HepG2 (cell line): ENCODE data around the gene INPP5E. TPM values are rescaled to one million over a fixed set of nuclear protein-coding genes. Genes with fewer than 3 reads are reported as not detected.

Experiments used
- AKNA ChIP-seq: sonication (generic); formaldehyde crosslinking; IDR thresholded peaks from 2 replicates; pipeline ENCODE4 v1.4.0; 2020; ENCODE audit warnings: missing genetic modification reagents, borderline replicate concordance
- ATF3 ChIP-seq: sonication (generic); formaldehyde crosslinking; IDR thresholded peaks from 2 replicates; pipeline ENCODE4 v1.4.0; 2020; ENCODE audit warnings: missing genetic modification reagents
- BORCS8-MEF2B ChIP-seq: sonication (generic); formaldehyde crosslinking; IDR thresholded peaks from 2 replicates; pipeline ENCODE4 v1.8.0; 2022; ENCODE audit warnings: mild to moderate bottlenecking, missing genetic modification reagents
- CSRNP1 ChIP-seq: sonication (generic); formaldehyde crosslinking; IDR thresholded peaks from 2 replicates; pipeline ENCODE4 v1.8.1; 2023; ENCODE audit warnings: mild to moderate bottlenecking, missing genetic modification reagents
- GABPA ChIP-seq, 2 experiments: IDR thresholded peaks; 2 replicates each; pipeline ENCODE4 v1.6.1; 2011 to 2016; ENCODE audit warnings: low read depth in 2 of 2, low read length in 1 of 2, missing biosample characterization in 1 of 2, missing genetic modification characterization in 1 of 2
- HMGXB4 ChIP-seq, 2 experiments: sonication (generic) in 1 of 2; formaldehyde crosslinking in 1 of 2; IDR thresholded peaks; 2 replicates each; pipeline versions ENCODE4 v1.4.0 to v1.6.1; 2018 to 2020; ENCODE audit warnings: missing genetic modification reagents in 2 of 2, borderline replicate concordance in 1 of 2, low read depth in 1 of 2, mild to moderate bottlenecking in 1 of 2, missing biosample characterization in 1 of 2
- HNF1B ChIP-seq: sonication (generic); formaldehyde crosslinking; IDR thresholded peaks from 2 replicates; pipeline ENCODE4 v1.5.1; 2020; ENCODE audit warnings: mild to moderate bottlenecking, moderate library complexity, missing genetic modification reagents
- RNF2 ChIP-seq: fragments of 450-650 bp; conservative IDR thresholded peaks from 2 replicates; pipeline ENCODE4 v1.6.1; 2016; ENCODE audit warnings: low read depth
- SALL1 ChIP-seq: sonication (generic); formaldehyde crosslinking; IDR thresholded peaks from 2 replicates; pipeline ENCODE4 v1.8.0; 2022; ENCODE audit warnings: mild to moderate bottlenecking, missing genetic modification reagents
- TP53 ChIP-seq: sonication (generic); formaldehyde crosslinking; conservative IDR thresholded peaks from 2 replicates; pipeline ENCODE4 v1.4.0; 2020; ENCODE audit warnings: missing genetic modification reagents
- YY1 ChIP-seq: IDR thresholded peaks from 2 replicates; pipeline ENCODE4 v1.6.1; 2011; ENCODE audit warnings: low read length, low read depth, moderate library complexity, mild to moderate bottlenecking; ENCODE audit not compliant: insufficient read depth, insufficient replicate concordance
- ZBTB33 ChIP-seq: sonication (generic); formaldehyde crosslinking; IDR thresholded peaks from 2 replicates; pipeline ENCODE4 v1.4.0; 2020; ENCODE audit warnings: missing genetic modification reagents
- ZFP36L2 ChIP-seq: sonication (generic); formaldehyde crosslinking; IDR thresholded peaks from 2 replicates; pipeline ENCODE4 v1.4.0; 2020; ENCODE audit warnings: missing genetic modification reagents
- ZNF33B ChIP-seq: sonication (generic); formaldehyde crosslinking; IDR thresholded peaks from 2 replicates; pipeline ENCODE4 v1.5.1; 2020; ENCODE audit warnings: mild to moderate bottlenecking, missing genetic modification reagents
- ZNF674 ChIP-seq: sonication (generic); formaldehyde crosslinking; IDR thresholded peaks from 2 replicates; pipeline ENCODE4 v1.5.0; 2020; ENCODE audit warnings: low read depth, mild to moderate bottlenecking, missing genetic modification reagents
- polyA plus RNA-seq, 8 experiments: library from polyadenylated mRNA; depleted of rRNA in 3 of 8; stranded (reverse) in 7 of 8; unstranded in 1 of 8; fragments of >200 nt; fragmentation: Illumina TruSeq in 4 of 8; extraction: Trizol in 4 of 8; gene quantifications; 2 replicates each; pipeline versions ENCODE4 v1.2.1 to v1.2.3, GENCODE V29; 2011 to 2016; ENCODE audit warnings: low read depth in 4 of 8, missing spikeins in 1 of 8, mixed read lengths in 1 of 8; ENCODE audit not compliant: insufficient read depth in 1 of 8
- total RNA-seq, 5 experiments: library from RNA; depleted of rRNA; stranded (reverse); fragments of >200 nt; fragmentation: Illumina TruSeq; extraction: Trizol; gene quantifications; 2 replicates each; pipeline ENCODE4 v1.2.3, GENCODE V29; 2016; ENCODE audit warnings: low read depth in 1 of 5

Gene INPP5E
- total and polyA plus RNA-seq, 2 of the 13 experiments (the other 11 are each of a cell fraction or from before 2014, with no cell fraction given) = 5.5 TPM

GRCh38 chr9:136441681-136442245 is 2.1 kb upstream of the INPP5E start (continued):
- peak in 1 of 2 experiments; percentile 36; a peak in 1 of 4 replicates for TF ChIP-seq HMGXB4 (CRISPR knock-in tag; IDR thresholded peaks at IDR 0.05; ENCODE audit: borderline replicate concordance in 1 of 2, low read depth in 1 of 2)
- no peak for TF ChIP-seq RNF2
- TF ChIP-seq ZNF33B = no peak
- no peak for TF ChIP-seq ZNF674 (CRISPR knock-in tag)
- TF ChIP-seq ATF3 (CRISPR knock-in tag) = no peak
- TF ChIP-seq ZFP36L2 = no peak
- no peak for TF ChIP-seq TP53 (CRISPR knock-in tag)
- TF ChIP-seq YY1 = no peak
- TF ChIP-seq HNF1B = peak; percentile 54; the same call in 1 of the 2 replicates
- no peak for TF ChIP-seq CSRNP1 (CRISPR knock-in tag)
- no peak for TF ChIP-seq GABPA (IDR thresholded peaks at IDR 0.05; ENCODE audit: low read depth, low read length)
- no peak for TF ChIP-seq GABPA (CRISPR knock-in tag; IDR thresholded peaks at IDR 0.05; ENCODE audit: low read depth)
- TF ChIP-seq SALL1 (CRISPR knock-in tag) = peak; percentile 72; the same call in 1 of the 2 replicates
- no peak for TF ChIP-seq ZBTB33 (CRISPR knock-in tag)
- TF ChIP-seq BORCS8-MEF2B (CRISPR knock-in tag) = no peak
- TF ChIP-seq AKNA (CRISPR knock-in tag) = no peak
